ENCODE results near the gene FCN1.
"Not testable (repeated sequence)": the region's sequence is repeated elsewhere in the genome, so short reads cannot be mapped to it uniquely, and the experiment has no call there.

FCN1 gene

GRCh38 chr9:134867917-134868750 lies 49.6 kb downstream of the FCN1 start:
- in situ Hi-C loops (cut with MboI; ENCODE audit: low pct_unique_long_range_greater_than_20kb, low sequenced_read_pairs): no loop called here
- DNase-seq: no peak

DNA sequence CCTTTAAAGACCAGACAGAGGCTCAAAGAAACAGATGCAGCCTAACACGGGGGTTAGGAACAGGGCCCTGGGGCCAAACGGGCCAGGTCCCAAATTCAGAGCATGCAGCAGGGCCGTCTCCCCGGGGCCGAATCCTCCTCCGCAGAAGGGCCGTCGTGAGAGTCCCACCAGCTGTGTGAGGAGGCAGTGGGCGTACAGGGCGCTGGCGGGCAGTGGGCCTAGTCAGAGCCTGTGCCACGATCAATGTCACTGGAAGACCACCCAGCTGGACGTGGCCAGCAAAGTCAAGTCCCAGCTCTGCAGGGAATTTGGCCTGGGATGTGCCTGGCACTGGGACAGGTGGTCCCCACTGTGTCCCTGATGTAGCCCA lies 52.9 kb downstream of the FCN1 start:
- in situ Hi-C loops (cut with MboI; ENCODE audit: low pct_unique_long_range_greater_than_20kb, low sequenced_read_pairs): no loop called here
- DNase-seq: no peak

- in situ Hi-C loops (cut with MboI; ENCODE audit: low pct_unique_long_range_greater_than_20kb, low sequenced_read_pairs): no loop called here
- DNase-seq: no peak
Observed at GRCh38 chr9:134863941-134864820, 53.5 kb downstream of the FCN1 start.

DNA sequence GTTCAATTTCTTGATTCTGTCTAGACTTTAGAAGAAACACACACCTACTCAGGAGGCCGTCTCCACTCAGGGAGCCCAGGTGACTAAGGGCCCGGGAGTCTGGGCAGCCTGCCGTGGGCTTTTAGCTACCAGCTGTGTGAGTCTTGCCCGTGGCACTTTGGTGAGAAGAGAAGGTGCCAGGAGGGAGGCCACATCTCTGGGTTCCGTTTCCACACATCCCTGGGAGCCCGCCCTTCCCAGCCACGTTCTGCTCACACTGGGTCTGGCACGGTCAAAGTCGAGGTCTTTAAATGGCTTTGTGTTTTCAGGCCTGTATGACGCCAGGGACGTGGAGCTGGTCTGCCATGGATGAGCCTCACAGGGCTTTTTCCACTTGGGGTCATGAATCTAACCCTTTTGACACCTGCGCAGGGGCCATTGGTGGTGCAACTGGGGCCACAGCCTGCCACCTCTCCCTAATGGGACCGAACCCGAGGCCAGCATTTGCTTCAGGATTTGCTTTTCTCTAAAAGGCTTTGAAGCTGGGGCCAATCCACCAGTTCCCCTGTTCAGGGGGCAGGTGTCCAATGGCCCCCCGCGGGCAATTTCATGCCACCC lies 54.3 kb downstream of the FCN1 start:
- DNase-seq: no peak
- in situ Hi-C loops (cut with MboI; ENCODE audit: low pct_unique_long_range_greater_than_20kb, low sequenced_read_pairs): no loop called here

DNA sequence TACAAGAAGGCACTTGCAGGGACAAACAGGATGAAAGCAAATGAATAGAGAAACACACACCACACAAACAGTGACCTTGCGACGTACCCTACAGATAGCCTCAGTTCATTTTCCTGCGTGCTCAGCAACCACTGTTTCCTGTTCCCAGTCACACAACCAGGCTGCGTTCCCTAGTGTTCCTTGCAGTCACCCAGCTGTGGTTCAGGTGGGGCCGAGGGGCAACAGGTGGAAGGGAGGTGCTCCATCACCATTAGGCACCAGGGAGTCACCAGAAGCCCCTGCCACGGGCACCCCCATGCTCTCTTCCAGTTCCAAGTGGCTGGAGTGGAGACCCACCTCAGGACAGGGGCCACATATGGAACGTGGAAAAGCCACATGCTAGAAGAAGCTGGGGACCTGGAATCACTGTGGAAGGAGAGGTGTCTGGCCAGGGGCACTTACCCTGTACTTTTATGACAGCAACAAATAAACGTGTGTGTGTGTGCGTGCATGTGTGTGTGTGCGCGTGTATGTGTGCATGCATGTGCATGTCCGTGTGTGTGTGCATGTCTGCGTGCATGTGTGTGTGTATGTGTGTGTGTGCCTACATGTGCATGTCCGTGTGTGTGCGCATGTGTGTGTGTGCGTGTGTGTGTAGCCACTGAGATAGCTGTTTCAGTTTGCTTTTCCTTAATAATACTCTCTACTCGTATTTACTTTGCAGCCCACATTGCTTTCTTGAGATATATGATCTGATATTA lies 55.9 kb downstream of the FCN1 start:
- no peak for DNase-seq
- in situ Hi-C loops (cut with MboI; ENCODE audit: low pct_unique_long_range_greater_than_20kb, low sequenced_read_pairs): no loop called here

DNA sequence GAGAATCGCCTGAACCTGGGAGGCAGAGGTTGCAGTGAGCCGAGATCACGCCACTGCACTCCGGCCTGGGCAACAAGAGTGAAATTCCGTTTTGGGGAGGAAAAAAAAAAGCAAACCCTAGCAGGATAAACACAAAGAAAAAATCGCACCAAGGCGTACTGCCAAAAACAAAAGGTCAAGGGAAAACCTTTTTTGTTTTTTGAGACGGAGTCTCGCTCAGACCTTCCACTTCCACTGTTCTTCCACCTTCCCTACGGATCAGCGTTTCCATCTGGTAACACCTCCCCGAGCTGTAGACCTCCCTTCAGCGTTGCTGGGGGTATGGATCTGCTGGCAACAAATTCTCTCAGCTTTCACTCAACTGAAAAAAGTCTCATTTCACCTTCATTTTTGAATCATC lies 57.2 kb downstream of the FCN1 start:
- in situ Hi-C loops (cut with MboI; ENCODE audit: low pct_unique_long_range_greater_than_20kb, low sequenced_read_pairs): no loop called here
- no peak for DNase-seq

GRCh38 chr9:134858051-134858841 lies 59.5 kb downstream of the FCN1 start:
- DNase-seq: no peak
- in situ Hi-C loops (cut with MboI; ENCODE audit: low pct_unique_long_range_greater_than_20kb, low sequenced_read_pairs): no loop called here

- in situ Hi-C loops (cut with MboI; ENCODE audit: low pct_unique_long_range_greater_than_20kb, low sequenced_read_pairs); DNase-seq: not testable (repeated sequence)
Observed at GRCh38 chr9:134857451-134857850, 60.3 kb downstream of the FCN1 start.

GRCh38 chr9:134855900-134856377 lies 61.8 kb downstream of the FCN1 start:
- no peak for DNase-seq
- in situ Hi-C loops (cut with MboI; ENCODE audit: low pct_unique_long_range_greater_than_20kb, low sequenced_read_pairs): no loop called here

All from KBM-7 (cell line).